ENCODE results near the gene XKR7.

The XKR7 gene

GRCh38 chr20:31977080-31977479 lies 9.1 kb downstream of the XKR7 start:
- no peak for DNase-seq (ENCODE audit: low read depth)

GRCh38 chr20:31979713-31980426 lies 11.9 kb downstream of the XKR7 start:
- DNase-seq (ENCODE audit: low read depth): no peak

- DNase-seq (ENCODE audit: low read depth): no peak
Measured at GRCh38 chr20:31981784-31982183, 13.8 kb downstream of the XKR7 start.

GRCh38 chr20:31984981-31985471 lies 17.1 kb downstream of the XKR7 start:
- no peak for DNase-seq (ENCODE audit: low read depth)

- no peak for DNase-seq (ENCODE audit: low read depth)
Measured at GRCh38 chr20:31987744-31988143, 19.8 kb downstream of the XKR7 start.

- no peak for DNase-seq (ENCODE audit: low read depth)
Measured at GRCh38 chr20:31988430-31989015, 20.6 kb downstream of the XKR7 start.

GRCh38 chr20:31989030-31989645 lies 21.2 kb downstream of the XKR7 start:
- DNase-seq (ENCODE audit: low read depth): no peak

- no peak for DNase-seq (ENCODE audit: low read depth)
Measured at GRCh38 chr20:31990641-31991338, 22.8 kb downstream of the XKR7 start.

GRCh38 chr20:31991339-31991705 lies 23.4 kb downstream of the XKR7 start:
- DNase-seq (ENCODE audit: low read depth): no peak

GRCh38 chr20:31992086-31992485 lies 24.1 kb downstream of the XKR7 start:
- DNase-seq (ENCODE audit: low read depth): no peak

GRCh38 chr20:31996996-31997395 lies 29.0 kb downstream of the XKR7 start:
- no peak for DNase-seq (ENCODE audit: low read depth)

- DNase-seq (ENCODE audit: low read depth): no peak
Measured at GRCh38 chr20:31998246-31998645, 30.3 kb downstream of the XKR7 start.

GRCh38 chr20:32003325-32003724 lies 35.4 kb downstream of the XKR7 start:
- no peak for DNase-seq (ENCODE audit: low read depth)

GRCh38 chr20:32004963-32005362 lies 37.0 kb downstream of the XKR7 start:
- DNase-seq (ENCODE audit: low read depth): no peak

GRCh38 chr20:32006053-32006452 lies 38.1 kb downstream of the XKR7 start:
- no peak for DNase-seq (ENCODE audit: low read depth)

GRCh38 chr20:32006841-32007786 lies 39.2 kb downstream of the XKR7 start:
- DNase-seq (ENCODE audit: low read depth): no peak

GRCh38 chr20:32007787-32008616 lies 40.1 kb downstream of the XKR7 start:
- peak; percentile 63 for DNase-seq (ENCODE audit: low read depth)

GRCh38 chr20:32009564-32009963 lies 41.6 kb downstream of the XKR7 start:
- no peak for DNase-seq (ENCODE audit: low read depth)

- no peak for DNase-seq (ENCODE audit: low read depth)
Measured at GRCh38 chr20:32010101-32010500, 42.1 kb downstream of the XKR7 start, which contains the start of gene CCM2L. Gene CCM2L, plus strand, starts transcription at chr20:32010438. Its CDS starts 17 bp downstream, at chr20:32010455.

GRCh38 chr20:32010666-32011065 lies 42.7 kb downstream of the XKR7 start:
- DNase-seq (ENCODE audit: low read depth): no peak

All from CMK (cell line).